Measurements from ENCODE around the gene KRTAP4-16. TPM values are rescaled to one million over a fixed set of nuclear protein-coding genes. Genes with fewer than 3 reads are reported as not detected.
"Not testable (repeated sequence)": the region's sequence is repeated elsewhere in the genome, so short reads cannot be mapped to it uniquely, and the experiment has no call there.

Gene KRTAP4-16
- total RNA-seq, 1 experiment from 2014 or later = not detected

DNA sequence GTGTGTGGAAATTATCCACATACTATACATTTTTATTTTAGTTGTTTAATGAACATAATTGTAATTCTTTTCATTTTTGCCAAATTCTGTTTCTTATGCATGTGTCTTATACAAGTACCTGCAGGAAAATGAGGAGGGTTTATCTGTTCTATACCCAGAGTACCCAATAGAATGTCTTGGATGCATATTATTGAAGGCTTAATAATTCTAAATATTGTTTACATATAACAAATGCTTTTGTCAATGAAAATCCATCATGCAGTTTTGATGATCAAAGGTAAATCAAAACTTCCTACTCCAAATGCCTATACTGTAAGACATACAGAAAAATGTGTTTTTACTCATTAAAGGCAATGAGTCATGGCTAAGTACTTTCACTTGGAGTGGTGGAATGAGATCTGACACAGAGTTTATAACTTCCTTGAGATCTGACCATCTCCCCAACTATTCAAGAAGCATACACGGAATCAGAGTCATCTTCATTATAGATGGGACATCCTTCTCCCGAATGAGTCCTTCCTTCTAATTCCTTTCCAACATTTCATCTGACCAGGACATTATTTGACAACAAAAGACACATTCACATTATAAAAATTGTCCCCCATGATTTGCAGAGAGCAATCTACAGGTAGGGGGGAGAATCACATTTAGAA, 2.5 kb upstream of the KRTAP4-16 start:
- H3K79me2 ChIP-seq (ENCODE audit: insufficient read depth, low read length); H3K36me3 Mint-ChIP-seq (ENCODE audit: insufficient read depth in 1 of 3, low read depth in 3 of 3); H3K27me3 ChIP-seq (ENCODE audit: insufficient read depth, low read length); H4K5ac ChIP-seq (ENCODE audit: insufficient read length, low read depth, low read length); H3K4me3 Mint-ChIP-seq; H3K23ac ChIP-seq (ENCODE audit: insufficient read length, low read depth, low read length); H3T11ph ChIP-seq (ENCODE audit: low read length); H2BK12ac ChIP-seq (ENCODE audit: insufficient read length, low read depth, low read length); H3K4ac ChIP-seq (ENCODE audit: low read depth, low read length); H3K4me2 ChIP-seq (ENCODE audit: insufficient read depth, insufficient read length, low read length); H3K56ac ChIP-seq (ENCODE audit: insufficient read length, low read depth, low read length); H4K8ac ChIP-seq (replicated peaks; ENCODE audit: insufficient read length, low read depth, low read length); H3K9ac ChIP-seq (ENCODE audit: extremely low read depth, insufficient read length, low read length); H2BK120ac ChIP-seq (ENCODE audit: low read depth, low read length, poor library complexity, severe bottlenecking); H2AK5ac ChIP-seq (ENCODE audit: insufficient read length, low read length); H3K18ac ChIP-seq (ENCODE audit: insufficient read length, low read depth, low read length); H3K14ac ChIP-seq (ENCODE audit: insufficient read depth, low read length); H2BK5ac ChIP-seq (ENCODE audit: insufficient read length, low read length); H3K9me3 ChIP-seq (ENCODE audit: control insufficient read depth, low read depth, low read length); H3K27ac ChIP-seq (ENCODE audit: insufficient read length, low read depth, low read length); DNase-seq; H2BK20ac ChIP-seq (ENCODE audit: low read depth, low read length, poor library complexity, severe bottlenecking); H3K27me3 Mint-ChIP-seq (ENCODE audit: low read depth); H4K20me1 ChIP-seq (ENCODE audit: control insufficient read depth, insufficient read depth, insufficient read length); H3K4me1 ChIP-seq (ENCODE audit: insufficient read depth, low read length); H3K9me3 Mint-ChIP-seq; H3K27ac Mint-ChIP-seq; H3K79me1 ChIP-seq (ENCODE audit: insufficient read depth, low read depth, low read length, poor library complexity, severe bottlenecking); H2BK15ac ChIP-seq (ENCODE audit: low read depth, low read length); H2AFZ ChIP-seq (ENCODE audit: low read length); H4K91ac ChIP-seq (ENCODE audit: insufficient read length, low read depth, low read length); H3K23me2 ChIP-seq (ENCODE audit: insufficient read length, low read depth, low read length, poor library complexity, severe bottlenecking): not testable (repeated sequence)
- WGBS (ENCODE audit: extremely low coverage, insufficient read length, low lambda C conversion rate) = no CpG with 5 or more reads among the region's 2 CpGs
- H3K4me1 Mint-ChIP-seq = peaks cover 53 to 54% of the 10 kb centered on the region in 2 experiments
